CD4-positive, alpha-beta T cell treated with Interleukin-15 for 1 hour (primary cell): ENCODE measurements around the gene RFX7.

Source experiments
- DNase-seq: peaks from one replicate; pipeline ENCODE4 v3.0.0-alpha.2; 2020

RFX7 gene

DNA sequence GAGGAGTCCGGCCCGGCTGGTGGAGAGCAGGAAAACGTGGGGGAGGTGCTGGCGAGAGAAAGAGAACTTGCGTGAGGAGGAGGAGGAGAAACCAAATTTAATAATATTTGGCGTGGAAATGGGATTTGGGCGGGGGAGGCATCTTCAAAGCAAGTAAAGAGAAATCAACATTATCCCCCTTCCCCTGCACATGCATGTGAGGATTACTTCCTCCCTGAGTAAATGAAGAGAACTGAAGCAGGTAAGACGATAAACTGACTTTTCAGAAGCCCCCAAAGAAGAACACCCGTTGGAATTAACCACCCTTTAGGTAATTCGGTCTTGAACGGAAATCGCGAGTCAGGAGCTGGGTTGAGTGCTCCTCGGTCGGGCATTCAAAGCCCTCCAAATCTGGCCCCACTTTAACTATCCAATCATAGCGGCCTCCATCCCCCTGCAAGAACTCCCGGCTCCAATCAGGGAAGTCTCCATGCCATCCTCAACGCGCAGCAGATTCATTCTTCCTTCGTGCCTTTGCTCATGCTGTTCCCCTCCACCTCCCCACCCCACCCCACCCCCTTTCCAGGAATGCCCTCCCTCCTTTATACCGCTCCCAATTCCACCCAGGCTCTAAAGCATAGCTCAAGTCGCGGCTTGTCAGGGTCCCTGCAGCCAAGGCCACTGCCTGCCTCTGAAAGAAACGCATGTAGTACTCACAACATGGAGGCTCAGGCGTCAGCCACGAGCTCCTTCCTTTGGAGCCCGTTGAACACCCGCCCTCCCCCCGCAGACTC lies 545 bp upstream of the RFX7 start:
- DNase-seq, result no peak

- DNase-seq, result no peak
These were observed 1.0 kb downstream of the RFX7 start for GRCh38 chr15:56242576-56243162.

- DNase-seq, result no peak
These were observed 2.1 kb downstream of the RFX7 start for GRCh38 chr15:56241374-56242105.

- no peak for DNase-seq
These were observed 3.3 kb downstream of the RFX7 start for GRCh38 chr15:56240390-56240789.

DNA sequence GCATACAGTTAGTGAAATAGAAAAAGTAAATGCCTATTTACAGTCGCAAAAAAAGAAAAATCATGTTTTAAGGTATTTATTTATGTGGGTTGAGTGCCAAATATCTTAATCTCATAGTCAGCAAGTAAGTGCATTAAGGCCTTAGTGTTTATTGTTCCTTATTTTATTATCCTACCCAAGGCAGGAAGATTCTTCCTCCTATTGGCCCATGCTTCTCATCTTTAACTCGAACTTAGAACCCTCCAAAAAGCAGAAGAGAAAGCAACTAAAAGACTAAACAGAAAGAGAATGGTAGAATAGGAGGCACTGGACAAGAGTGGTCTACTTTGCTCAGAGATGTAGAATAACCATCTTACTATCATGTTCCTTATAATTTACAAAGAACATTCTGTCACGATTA lies 7.5 kb downstream of the RFX7 start:
- DNase-seq, result no peak

- DNase-seq, result no peak
These were observed 8.9 kb downstream of the RFX7 start for GRCh38 chr15:56234804-56235203.

DNA sequence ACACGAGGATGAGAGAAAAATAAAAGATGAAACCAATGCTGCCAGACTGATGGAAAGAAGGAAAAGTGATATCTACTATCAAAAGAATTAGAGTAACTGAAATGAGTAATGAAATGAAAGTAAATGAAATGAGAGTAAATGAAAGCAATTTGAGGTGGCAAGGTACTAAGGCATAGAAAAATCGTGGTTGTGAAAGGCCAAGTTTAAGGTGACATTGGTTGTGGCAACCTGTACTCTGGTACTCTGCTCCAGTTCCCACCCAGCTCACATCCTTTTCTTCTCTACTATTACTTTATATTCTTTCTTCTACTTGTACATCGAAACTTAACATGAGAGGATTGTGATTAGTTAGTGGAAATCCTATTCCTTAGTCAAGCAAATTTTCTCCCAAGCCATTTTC lies 10.1 kb downstream of the RFX7 start:
- DNase-seq, result no peak

DNA sequence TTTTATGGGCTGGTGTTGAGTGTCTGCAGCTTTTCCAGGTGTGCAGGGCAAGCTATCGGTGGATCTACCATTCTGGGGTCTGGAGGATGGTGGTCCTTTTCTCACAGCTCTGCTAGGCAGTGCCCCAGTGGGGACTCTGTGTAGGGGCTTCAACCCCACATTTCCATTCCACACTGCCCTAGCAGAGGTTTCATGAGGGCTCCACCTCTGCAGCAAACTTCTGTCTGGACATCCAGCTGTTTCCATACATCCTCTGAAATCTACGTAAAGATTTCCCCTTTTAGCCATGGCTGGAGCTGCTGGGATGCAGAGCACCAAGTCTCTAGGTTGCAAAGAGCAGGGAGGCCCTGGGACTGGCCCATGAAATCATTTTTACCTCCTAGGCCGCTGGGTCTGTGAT lies 11.6 kb downstream of the RFX7 start:
- DNase-seq, result no peak

GRCh38 chr15:56228854-56229253 lies 14.8 kb downstream of the RFX7 start:
- DNase-seq, result no peak

- no peak for DNase-seq
These were observed 15.3 kb downstream of the RFX7 start for GRCh38 chr15:56228352-56228751.

- DNase-seq, result no peak
These were observed 15.9 kb downstream of the RFX7 start for GRCh38 chr15:56227780-56228179.

DNA sequence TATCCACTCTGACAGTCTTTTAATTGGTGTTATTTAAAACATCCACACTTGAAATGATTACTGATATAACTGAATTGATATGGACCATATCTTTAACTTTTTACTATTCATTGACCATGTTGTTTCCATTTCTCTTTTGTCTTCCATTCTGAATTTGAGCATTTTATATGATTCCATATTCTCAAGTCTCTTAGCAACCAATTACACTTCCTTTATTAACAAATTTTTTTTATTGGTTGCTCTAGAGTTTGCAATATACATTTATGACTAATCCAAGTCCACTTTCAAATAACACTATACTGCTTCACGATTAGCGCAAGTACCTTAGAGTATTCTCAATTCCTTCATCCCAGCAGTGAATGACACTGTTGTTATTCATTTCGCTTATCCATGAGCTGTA lies 16.4 kb downstream of the RFX7 start:
- DNase-seq, result no peak

GRCh38 chr15:56225520-56225919 lies 18.2 kb downstream of the RFX7 start:
- no peak for DNase-seq

GRCh38 chr15:56222302-56222701 lies 21.4 kb downstream of the RFX7 start:
- DNase-seq, result no peak

GRCh38 chr15:56217341-56217740 lies 26.3 kb downstream of the RFX7 start:
- DNase-seq, result no peak

- no peak for DNase-seq
These were observed 27.9 kb downstream of the RFX7 start for GRCh38 chr15:56215769-56216168.

DNA sequence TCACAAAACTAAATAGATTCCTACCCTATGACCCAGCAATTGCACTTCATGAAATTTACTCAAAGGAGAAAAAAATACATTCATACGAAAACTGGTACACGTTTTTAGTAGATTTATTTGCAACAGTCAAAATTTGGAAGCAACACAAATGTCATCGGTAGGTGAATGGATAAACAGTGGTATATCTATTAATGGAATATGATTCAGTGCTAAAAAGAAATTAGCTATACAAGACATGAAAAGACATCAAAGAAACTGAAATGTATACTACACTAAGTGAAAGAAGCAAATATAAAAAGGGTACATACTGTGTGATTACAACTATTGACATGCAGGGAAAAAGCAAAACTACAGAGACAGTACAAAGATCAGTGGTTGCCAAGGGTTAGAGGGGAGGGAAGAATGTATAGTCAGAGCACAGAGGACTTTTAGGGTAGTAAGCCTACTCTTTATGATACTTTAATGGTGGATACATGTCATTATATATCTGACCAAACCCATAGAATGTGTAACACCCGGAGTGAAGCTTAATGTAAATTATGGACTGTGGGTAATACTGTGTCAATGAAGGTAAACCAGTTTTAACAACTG lies 31.6 kb downstream of the RFX7 start:
- DNase-seq, result no peak

DNA sequence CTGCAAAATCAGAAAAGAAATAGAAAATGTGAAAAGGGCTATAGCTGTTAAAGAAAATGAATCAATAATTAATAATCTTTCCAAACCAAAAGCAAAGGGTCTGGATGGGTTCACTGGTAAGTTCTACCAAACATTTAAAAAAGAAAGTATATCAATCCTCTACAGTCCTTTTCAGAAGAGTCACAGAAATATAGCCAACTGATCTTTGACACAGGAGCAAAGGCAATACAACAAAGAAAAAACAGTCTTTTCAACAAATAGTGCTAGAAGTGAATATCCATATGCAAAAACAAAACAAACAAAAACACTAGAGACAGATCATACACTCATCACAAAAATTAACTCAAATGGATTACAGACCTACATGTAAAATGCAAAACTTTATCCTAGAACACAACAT lies 32.6 kb downstream of the RFX7 start:
- no peak for DNase-seq

DNA sequence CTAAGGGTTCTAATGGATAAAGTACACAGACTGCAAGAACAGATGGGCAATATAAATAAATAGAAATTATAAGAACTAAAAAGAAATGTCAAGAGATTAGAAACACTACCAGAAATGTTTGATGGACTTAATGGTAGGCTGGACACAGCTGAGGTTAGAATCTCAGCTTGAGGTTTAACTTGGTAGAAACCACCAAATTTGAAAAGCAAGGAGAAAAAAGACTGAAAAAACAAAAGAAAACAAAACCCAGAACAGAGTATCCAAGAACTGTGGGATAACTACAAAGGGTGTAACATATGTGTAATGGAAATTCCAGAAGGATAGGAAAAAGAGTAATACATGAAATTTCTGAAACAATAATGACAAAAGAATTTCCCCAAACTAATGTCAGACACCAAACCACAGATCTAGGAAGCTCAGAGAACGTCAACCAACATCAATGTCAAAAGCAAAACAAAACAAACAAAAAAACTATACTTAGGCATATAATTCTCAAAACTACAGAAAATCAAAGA lies 35.0 kb downstream of the RFX7 start:
- no peak for DNase-seq

- DNase-seq, result no peak
These were observed 35.5 kb downstream of the RFX7 start for GRCh38 chr15:56208185-56208584.

DNA sequence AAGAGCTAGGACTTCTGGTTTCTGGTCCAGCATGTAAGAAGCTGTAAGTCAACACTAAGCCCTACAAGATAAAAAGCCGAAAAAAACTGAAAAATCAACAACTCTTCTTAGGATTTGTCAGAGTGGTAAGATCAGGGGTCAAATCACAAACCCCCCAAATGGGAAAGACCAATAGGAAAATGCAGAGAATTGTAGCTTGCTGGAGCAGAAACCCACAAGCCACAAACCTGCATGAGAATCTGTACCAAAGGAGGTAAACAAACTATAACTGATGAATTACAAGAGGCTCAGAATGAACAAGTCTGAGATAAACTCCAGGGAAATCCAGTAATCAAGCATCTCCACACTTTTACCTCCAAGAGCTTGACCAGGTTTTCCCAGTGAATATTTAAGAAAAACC lies 36.0 kb downstream of the RFX7 start:
- DNase-seq, result no peak

- DNase-seq, result no peak
These were observed 36.6 kb downstream of the RFX7 start for GRCh38 chr15:56207092-56207491.

GRCh38 chr15:56205061-56205876 lies 38.4 kb downstream of the RFX7 start:
- no peak for DNase-seq
